ENCODE measurements around the gene CWF19L2. TPM values are rescaled to one million over a fixed set of nuclear protein-coding genes. Genes with fewer than 3 reads are reported as not detected.

The CWF19L2 gene
- total and polyA plus RNA-seq, 11 donors: 4.1 to 8.4 (median 7.5) TPM

- Histone ChIP-seq H3K27ac (no peak overlapping the region), H3K9me3 (no peaks in the 10 kb centered on the region), H3K36me3 (peaks cover 0 to 2% (median 0%) of the 10 kb centered on the region in 9 donors), H3K27me3 (no peaks in the 10 kb centered on the region), H3K4me1 (peaks cover 0 to 7% (median 0%) of the 10 kb centered on the region in 12 donors), H3K4me3 (no peak overlapping the region)
- intact Hi-C loops (cut with DNase I): no loop called here
- ATAC-seq: peak in 2 of 4 donors; percentile 56 to 75
- no peak for DNase-seq
- TF ChIP-seq CTCF (IDR thresholded peaks at IDR 0.05): no peak
- no peak for TF ChIP-seq POLR2A (IDR thresholded peaks at IDR 0.05)
- WGBS, 4 donors: 65 to 70% (median 67%) methylated on average over 4 of the region's 4 CpGs
These were observed 38.4 kb upstream of the CWF19L2 start for GRCh38 chr11:107496011-107496410.

- no peaks in the 10 kb centered on the region for H3K36me3 ChIP-seq
- H3K4me3 ChIP-seq: no peak overlapping the region
- peaks cover 0 to 7% (median 0%) of the 10 kb centered on the region in 12 donors for H3K4me1 ChIP-seq
- H3K27ac ChIP-seq: no peak overlapping the region
- H3K9me3 ChIP-seq: no peaks in the 10 kb centered on the region
- H3K27me3 ChIP-seq: no peaks in the 10 kb centered on the region
- intact Hi-C loops (cut with DNase I): no loop called here
- no peak for TF ChIP-seq CTCF (IDR thresholded peaks at IDR 0.05)
- TF ChIP-seq POLR2A (IDR thresholded peaks at IDR 0.05): no peak
- ATAC-seq (no peak), DNase-seq (no peak)
- 75 to 86% (median 84%) methylated on average over 1 of the region's 1 CpG for WGBS, 4 donors
These were observed 36.4 kb upstream of the CWF19L2 start for GRCh38 chr11:107494055-107494454.

DNA sequence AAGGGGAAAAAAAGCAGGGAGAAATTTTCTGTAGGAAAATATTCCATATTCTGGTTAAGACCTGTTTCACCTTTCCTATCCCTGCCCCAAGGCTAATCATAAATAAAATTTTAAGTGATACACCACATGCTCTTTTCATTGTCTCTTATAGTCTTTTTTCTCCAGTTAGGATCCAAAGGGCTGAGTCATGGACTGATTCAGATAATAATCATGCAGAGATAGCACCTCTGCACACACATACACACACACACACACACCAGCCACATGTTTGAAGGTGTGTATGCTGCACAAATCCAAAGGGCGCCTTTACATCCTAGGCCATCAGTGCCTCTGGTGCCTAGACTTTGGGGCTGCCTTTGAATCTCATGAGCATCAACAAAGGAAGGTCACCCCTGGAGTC lies 35.5 kb upstream of the CWF19L2 start:
- peaks cover 0 to 7% (median 0%) of the 10 kb centered on the region in 12 donors for H3K4me1 ChIP-seq
- H3K4me3 ChIP-seq: no peak overlapping the region
- no peak overlapping the region for H3K27ac ChIP-seq
- no peak for ATAC-seq
- no peak for DNase-seq
- no peaks in the 10 kb centered on the region for H3K27me3 ChIP-seq
- WGBS, 4 donors: 77 to 100% (median 94%) methylated on average over 1 of the region's 1 CpG
- peaks cover 0 to 3% (median 0%) of the 10 kb centered on the region in 12 donors for H3K9me3 ChIP-seq
- no peaks in the 10 kb centered on the region for H3K36me3 ChIP-seq
- intact Hi-C loops (cut with DNase I): no loop called here
- no peak for TF ChIP-seq POLR2A (IDR thresholded peaks at IDR 0.05)
- no peak for TF ChIP-seq CTCF (IDR thresholded peaks at IDR 0.05)

DNA sequence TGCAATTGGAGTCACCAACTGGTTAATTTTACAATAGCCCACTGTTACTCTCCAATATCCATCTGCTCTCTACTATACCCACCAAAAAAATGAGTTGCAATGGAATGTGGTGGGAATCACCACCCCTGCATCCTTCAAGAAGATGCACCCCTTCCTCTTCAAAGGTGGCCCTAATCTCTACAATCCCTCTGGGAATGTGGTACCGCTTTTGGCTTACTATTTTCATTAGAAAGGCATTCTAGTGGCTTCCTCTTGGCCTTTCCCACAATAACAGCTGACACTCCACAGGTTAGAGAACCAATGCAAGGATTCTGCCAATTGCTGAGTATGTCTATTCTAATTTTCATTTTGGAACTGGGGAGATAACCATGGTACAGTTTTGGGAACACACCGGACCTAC lies 33.2 kb upstream of the CWF19L2 start:
- WGBS, 4 donors: 71 to 83% (median 79%) methylated on average over 2 of the region's 2 CpGs
- no peaks in the 10 kb centered on the region for H3K27me3 ChIP-seq
- ATAC-seq (no peak), DNase-seq (no peak)
- peaks cover 0 to 3% (median 0%) of the 10 kb centered on the region in 12 donors for H3K9me3 ChIP-seq
- no peaks in the 10 kb centered on the region for H3K36me3 ChIP-seq
- no peak overlapping the region for H3K27ac ChIP-seq
- intact Hi-C loops (cut with DNase I): no loop called here
- no peak for TF ChIP-seq POLR2A (IDR thresholded peaks at IDR 0.05)
- no peak for TF ChIP-seq CTCF (IDR thresholded peaks at IDR 0.05)
- peaks cover 0 to 3% (median 0%) of the 10 kb centered on the region in 12 donors for H3K4me1 ChIP-seq
- no peak overlapping the region for H3K4me3 ChIP-seq

All from heart left ventricle (tissue), 16 donors.